Endodermal cell (in vitro differentiated cells): ENCODE measurements around the gene SUFU. TPM values are rescaled to one million over a fixed set of nuclear protein-coding genes. Genes with fewer than 3 reads are reported as not detected.

Experiments used
- DNase-seq: peaks from one replicate; pipeline ENCODE4 v3.0.0-alpha.2; 2017
- H3K27ac ChIP-seq: 2 replicates; pipeline ENCODE4 v1.5.1; 2013; ENCODE audit warnings: mild to moderate bottlenecking, low read depth, low read length, moderate library complexity
- H3K27me3 ChIP-seq: 2 replicates; pipeline ENCODE4 v1.6.1; 2013; ENCODE audit warnings: mild to moderate bottlenecking, low read length, moderate library complexity; ENCODE audit not compliant: insufficient read depth, control insufficient read depth, poor library complexity, severe bottlenecking
- H3K36me3 ChIP-seq: 2 replicates; pipeline ENCODE4 v1.7.0; 2013; ENCODE audit warnings: mild to moderate bottlenecking, low read length, moderate library complexity; ENCODE audit not compliant: control insufficient read depth, insufficient read depth
- H3K4me1 ChIP-seq: one replicate; pipeline ENCODE4 v1.7.0; 2013; ENCODE audit warnings: low read length; ENCODE audit not compliant: control insufficient read depth, insufficient read depth
- H3K4me3 ChIP-seq: 2 replicates; pipeline ENCODE4 v1.5.1; 2013; ENCODE audit warnings: mild to moderate bottlenecking, low read length, moderate library complexity
- H3K9ac ChIP-seq: 2 replicates; pipeline ENCODE4 v1.6.1; 2013; ENCODE audit warnings: mild to moderate bottlenecking, low read length, moderate library complexity; ENCODE audit not compliant: poor library complexity, severe bottlenecking; ENCODE audit errors: extremely low read depth
- H3K9me3 ChIP-seq: 2 replicates; pipeline ENCODE4 v1.6.1; 2013; ENCODE audit warnings: mild to moderate bottlenecking, low read length, moderate library complexity; ENCODE audit not compliant: control insufficient read depth
- H3K27ac Mint-ChIP-seq: 2 replicates; pipeline ENCODE4 v1.8.0; 2020; ENCODE audit warnings: mixed read lengths
- H3K27me3 Mint-ChIP-seq: 2 replicates; pipeline ENCODE4 v1.8.0; 2021; ENCODE audit warnings: mild to moderate bottlenecking, mixed read lengths; ENCODE audit not compliant: insufficient read depth
- H3K36me3 Mint-ChIP-seq: 2 replicates; pipeline ENCODE4 v1.8.0; 2020; ENCODE audit warnings: low read depth, mixed read lengths
- H3K4me1 Mint-ChIP-seq: 2 replicates; pipeline ENCODE4 v1.8.0; 2020; ENCODE audit warnings: mixed read lengths
- H3K4me3 Mint-ChIP-seq: 2 replicates; pipeline ENCODE4 v1.8.0; 2020; ENCODE audit warnings: mild to moderate bottlenecking, moderate library complexity, mixed read lengths
- H3K9me3 Mint-ChIP-seq: 2 replicates; pipeline ENCODE4 v1.8.0; 2020; ENCODE audit warnings: mild to moderate bottlenecking, mixed read lengths
- CTCF ChIP-seq: fragments of 200-600 bp; sonication (generic); conservative IDR thresholded peaks from 2 replicates; pipeline ENCODE4 v1.5.0; 2021; ENCODE audit warnings: antibody characterized with exemption, mild to moderate bottlenecking
- whole genome bisulfite sequencing, 2 experiments: methylation state at CpG; one replicate each; pipeline versions ENCODE4 v1.1.5 to v1.1.7; 2013; ENCODE audit warnings: missing lambda C conversion rate in 2 of 2, mixed read lengths in 1 of 2; ENCODE audit not compliant: insufficient coverage in 1 of 2, insufficient read length in 1 of 2; 5-methylcytosine and 5-hydroxymethylcytosine counted together
- total RNA-seq, 2 donors: library from RNA; stranded (reverse); fragmentation: NEBNext Ultra II Directional in 1 of 2; extraction: Animal tissue kit (Norgen Biotek cat#: 25700) in 1 of 2; gene quantifications; 2 replicates in 1 of 2; 3 replicates in 1 of 2; pipeline ENCODE4 v1.2.1, GENCODE V29; 2021

Gene SUFU
- total RNA-seq, 2 donors from 2014 or later: 19.1 to 20.6 TPM

GRCh38 chr10:102555781-102556328 is 52.1 kb downstream of the SUFU start:
- no peak overlapping the region for H3K27ac ChIP-seq
- WGBS, 2 experiments: 71 to 82% methylated on average over 11 of the region's 11 CpGs
- H3K27me3 Mint-ChIP-seq: peaks cover 18% of the 10 kb centered on the region
- H3K4me3 ChIP-seq: no peak overlapping the region
- H3K9me3 Mint-ChIP-seq: no peaks in the 10 kb centered on the region
- H3K4me1 ChIP-seq: no peaks in the 10 kb centered on the region
- H3K27ac Mint-ChIP-seq: no peak overlapping the region
- peaks cover 29% of the 10 kb centered on the region for H3K36me3 Mint-ChIP-seq
- DNase-seq: no peak
- H3K27me3 ChIP-seq: no peaks in the 10 kb centered on the region
- no peak overlapping the region for H3K4me3 Mint-ChIP-seq
- peaks cover 13% of the 10 kb centered on the region for H3K36me3 ChIP-seq
- no peaks in the 10 kb centered on the region for H3K9me3 ChIP-seq
- TF ChIP-seq CTCF: no peak
- H3K4me1 Mint-ChIP-seq: no peaks in the 10 kb centered on the region
- H3K9ac ChIP-seq: no peak overlapping the region

DNA sequence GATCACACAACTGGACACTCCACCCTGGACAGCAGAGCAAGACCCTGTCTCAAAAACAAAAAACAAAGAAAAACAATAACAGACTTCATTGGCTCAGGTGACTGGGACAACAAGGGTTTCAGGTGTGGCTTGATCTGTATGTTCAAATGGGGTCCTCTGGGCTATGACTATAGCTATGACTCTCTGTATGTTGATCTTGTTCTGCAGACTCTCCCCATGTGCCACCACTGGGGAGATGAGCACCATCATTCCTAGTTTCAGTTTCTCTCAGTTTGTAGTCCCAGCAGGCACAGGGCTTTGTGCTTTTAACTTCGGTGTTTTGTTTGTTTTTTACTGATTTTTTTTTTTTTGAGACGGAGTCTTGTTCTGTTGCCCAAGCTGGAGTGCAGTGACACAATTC is 53.8 kb downstream of the SUFU start:
- H3K4me1 Mint-ChIP-seq: no peaks in the 10 kb centered on the region
- Histone ChIP-seq H3K9ac (no peak overlapping the region), H3K36me3 (no peaks in the 10 kb centered on the region), H3K27ac (no peak overlapping the region), H3K4me1 (no peaks in the 10 kb centered on the region), H3K9me3 (no peaks in the 10 kb centered on the region), H3K4me3 (no peak overlapping the region), H3K27me3 (no peaks in the 10 kb centered on the region)
- H3K36me3 Mint-ChIP-seq: peaks cover 26% of the 10 kb centered on the region
- no peak for TF ChIP-seq CTCF
- no peak overlapping the region for H3K27ac Mint-ChIP-seq
- peaks cover 31% of the 10 kb centered on the region for H3K27me3 Mint-ChIP-seq
- no peaks in the 10 kb centered on the region for H3K9me3 Mint-ChIP-seq
- no peak for DNase-seq
- no peak overlapping the region for H3K4me3 Mint-ChIP-seq
- 91 to 100% methylated on average over 1 to 2 of the region's 2 CpGs for WGBS, 2 experiments

- H3K4me3 Mint-ChIP-seq: no peak overlapping the region
- Histone ChIP-seq H3K9ac (no peak overlapping the region), H3K27me3 (no peaks in the 10 kb centered on the region), H3K4me1 (no peaks in the 10 kb centered on the region), H3K27ac (no peak overlapping the region), H3K4me3 (no peak overlapping the region), H3K9me3 (no peaks in the 10 kb centered on the region), H3K36me3 (no peaks in the 10 kb centered on the region)
- peaks cover 53% of the 10 kb centered on the region for H3K27me3 Mint-ChIP-seq
- H3K27ac Mint-ChIP-seq: no peak overlapping the region
- H3K36me3 Mint-ChIP-seq: peaks cover 26% of the 10 kb centered on the region
- no peak for TF ChIP-seq CTCF
- no peak for DNase-seq
- H3K4me1 Mint-ChIP-seq: no peaks in the 10 kb centered on the region
- 92 to 97% methylated on average over 4 of the region's 4 CpGs for WGBS, 2 experiments
- no peaks in the 10 kb centered on the region for H3K9me3 Mint-ChIP-seq
Observed at GRCh38 chr10:102559764-102560163, 56.0 kb downstream of the SUFU start.
